Measurements from ENCODE around the gene SIX1.
A peak's percentile ranks its signal among the peaks of the same experiment; 100 is the strongest.

The SIX1 gene

DNA sequence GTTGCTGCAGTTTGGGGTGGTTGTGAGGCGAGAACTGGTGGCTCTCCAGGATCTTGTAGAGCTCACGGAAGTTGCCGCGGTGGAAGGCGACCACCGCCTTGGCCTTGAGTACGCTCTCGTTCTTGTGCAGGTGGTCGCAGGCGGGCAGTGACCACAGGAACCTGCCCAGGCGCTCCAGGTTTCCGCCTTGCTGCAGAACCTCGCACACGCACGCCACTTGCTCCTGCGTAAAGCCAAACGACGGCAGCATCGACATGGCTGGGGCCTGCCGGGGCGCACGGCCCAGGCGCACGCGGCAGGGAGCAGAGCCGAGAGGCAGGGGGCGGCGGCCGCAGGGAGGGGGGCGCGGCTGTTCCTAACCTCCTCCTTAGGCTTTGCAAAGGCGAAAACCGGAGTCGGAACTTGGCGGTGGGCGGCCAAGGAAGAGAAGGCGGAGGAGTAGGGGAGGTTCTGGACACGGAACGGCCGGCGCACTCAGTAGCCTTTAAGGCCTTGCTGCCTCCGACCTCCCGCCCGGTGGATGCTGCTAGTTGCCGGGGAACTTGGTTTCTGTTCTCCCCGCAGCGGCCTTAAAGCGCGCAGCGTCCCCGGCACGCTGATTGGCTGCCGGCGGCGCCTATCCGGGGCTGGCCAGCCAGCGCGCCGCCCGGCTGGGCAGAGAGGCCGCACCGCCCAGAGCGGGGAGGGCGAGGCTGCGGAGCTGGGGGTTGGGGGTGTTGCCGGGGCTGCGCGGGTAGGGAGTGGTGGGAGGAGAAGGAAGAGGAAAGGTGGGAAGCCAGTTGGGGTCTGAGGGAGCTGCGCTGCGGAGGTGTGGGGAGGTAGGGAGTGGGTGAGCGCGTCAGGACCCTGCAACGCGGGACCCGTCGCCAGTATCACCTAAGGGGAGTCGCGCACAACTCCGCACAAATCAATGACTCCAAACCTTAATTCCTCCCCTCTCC, at the start of gene SIX1:
Gene SIX1, minus strand, starts transcription at position 544 of the 941 bp plus-strand sequence. Its CDS starts 288 bp downstream, at position 256.
- peak; percentile 92 for DNase-seq

GRCh38 chr14:60695327-60695726, 46.0 kb upstream of the SIX1 start:
- DNase-seq: no peak

GRCh38 chr14:60691383-60692113, 42.3 kb upstream of the SIX1 start:
- DNase-seq: no peak

DNA sequence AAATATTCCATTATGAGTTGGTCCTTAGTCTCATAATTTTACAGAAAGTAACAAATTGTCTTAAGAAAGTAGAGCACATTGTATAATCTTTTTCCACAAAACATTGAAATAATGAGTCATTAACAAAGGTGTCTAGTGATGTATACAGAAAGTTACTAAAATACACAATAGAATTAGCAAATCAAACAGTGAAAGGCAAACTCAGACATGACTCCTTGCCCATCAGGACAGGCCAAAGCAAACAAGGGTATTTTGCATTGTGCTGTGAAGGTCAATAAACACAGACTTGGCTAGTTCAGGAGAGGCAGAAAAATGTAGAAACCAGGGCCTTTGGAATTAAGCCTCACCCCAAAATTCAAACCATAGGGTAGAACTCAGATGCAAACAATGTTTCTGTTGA, 37.6 kb upstream of the SIX1 start:
- DNase-seq: no peak

- no peak for DNase-seq
These were observed 34.9 kb upstream of the SIX1 start for GRCh38 chr14:60684203-60684602.

- no peak for DNase-seq
These were observed 32.0 kb upstream of the SIX1 start for GRCh38 chr14:60681271-60681670.

GRCh38 chr14:60680511-60680910, 31.2 kb upstream of the SIX1 start:
- no peak for DNase-seq

GRCh38 chr14:60679566-60680258, 30.4 kb upstream of the SIX1 start:
- DNase-seq: no peak

- DNase-seq: no peak
These were observed 28.4 kb upstream of the SIX1 start for GRCh38 chr14:60677701-60678100.

DNA sequence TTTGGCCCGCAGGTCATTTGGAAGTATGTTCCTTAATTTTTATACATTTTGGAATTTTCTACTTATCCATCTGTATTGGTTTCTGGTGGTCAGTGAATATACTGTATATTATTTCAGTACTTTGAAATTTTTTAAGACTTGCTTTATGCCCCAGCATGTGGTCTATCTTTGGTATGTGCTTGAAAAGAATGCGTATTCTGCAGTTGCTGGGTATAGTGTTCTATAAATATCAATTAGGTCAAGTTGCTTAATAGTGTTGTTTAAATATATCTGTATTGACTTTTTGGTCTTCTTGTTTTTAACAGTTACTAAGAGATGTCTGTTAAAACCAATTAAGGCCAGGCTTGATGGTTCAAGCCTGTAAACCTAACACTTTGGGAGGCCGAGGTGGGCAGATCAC, 21.7 kb upstream of the SIX1 start:
- no peak for DNase-seq

GRCh38 chr14:60668431-60669112, 19.3 kb upstream of the SIX1 start:
- no peak for DNase-seq

DNA sequence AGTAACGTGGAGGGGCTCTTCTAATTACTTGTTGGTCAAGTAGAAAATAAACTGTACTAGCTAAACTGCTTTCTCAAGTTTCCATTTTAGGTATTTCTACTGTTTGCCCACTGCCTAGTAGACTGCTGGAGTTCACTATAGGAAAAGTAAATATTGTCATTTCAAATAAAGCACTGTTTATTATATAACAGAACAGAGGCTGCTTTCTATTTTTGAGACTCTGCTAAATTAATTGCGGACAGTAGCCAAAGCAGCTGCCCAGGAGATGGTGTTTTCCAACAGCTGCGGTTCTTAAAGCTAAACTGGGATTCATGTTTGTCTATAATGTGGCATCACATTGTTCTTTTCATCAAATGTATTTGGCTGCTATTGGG, 15.9 kb upstream of the SIX1 start:
- DNase-seq: no peak

DNA sequence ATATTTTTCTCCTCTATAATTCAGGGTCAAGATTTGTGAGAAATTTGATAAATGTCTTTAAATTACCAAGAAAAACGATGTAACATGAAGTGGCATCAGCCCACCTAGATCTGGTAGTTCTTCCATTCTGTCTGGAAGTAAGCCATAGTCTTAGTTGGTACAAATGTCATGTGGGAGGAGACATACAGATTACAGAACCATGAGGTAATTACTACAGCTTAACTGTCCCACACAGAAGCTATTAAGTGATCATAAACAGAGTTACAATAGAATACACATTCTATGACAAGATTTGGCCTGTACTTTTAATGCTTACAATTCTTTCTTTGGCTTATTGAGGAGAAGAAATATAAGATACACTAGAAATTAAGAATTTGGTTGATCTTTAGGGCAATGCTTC, 13.7 kb upstream of the SIX1 start:
- DNase-seq: no peak

- DNase-seq: no peak
These were observed 12.4 kb upstream of the SIX1 start for GRCh38 chr14:60661721-60662120.

GRCh38 chr14:60658909-60659585, 9.8 kb upstream of the SIX1 start:
- DNase-seq: peak; percentile 27

DNA sequence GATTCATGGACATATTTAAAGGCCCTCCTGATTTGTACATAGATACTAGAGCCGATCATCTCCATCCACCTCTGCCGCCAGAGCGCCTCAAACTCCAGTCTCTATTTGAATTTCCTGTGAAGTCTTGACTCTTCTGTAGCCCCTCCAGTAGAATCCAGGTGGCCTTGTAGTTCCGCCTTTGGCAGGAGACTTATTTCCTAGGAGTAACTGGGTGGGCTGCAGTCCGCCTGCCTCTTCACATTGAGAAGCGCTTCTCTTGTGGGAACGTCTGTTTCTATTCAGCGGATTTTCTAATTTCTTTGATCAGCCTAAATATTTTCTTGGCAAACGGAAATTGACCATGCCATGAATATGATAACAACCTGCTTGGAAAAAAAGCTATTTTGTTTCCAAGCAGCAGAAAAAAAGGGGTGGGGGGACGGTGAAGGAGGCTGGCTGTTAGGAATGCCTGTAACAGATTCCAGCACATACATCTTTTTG, 9.0 kb upstream of the SIX1 start:
- no peak for DNase-seq

DNA sequence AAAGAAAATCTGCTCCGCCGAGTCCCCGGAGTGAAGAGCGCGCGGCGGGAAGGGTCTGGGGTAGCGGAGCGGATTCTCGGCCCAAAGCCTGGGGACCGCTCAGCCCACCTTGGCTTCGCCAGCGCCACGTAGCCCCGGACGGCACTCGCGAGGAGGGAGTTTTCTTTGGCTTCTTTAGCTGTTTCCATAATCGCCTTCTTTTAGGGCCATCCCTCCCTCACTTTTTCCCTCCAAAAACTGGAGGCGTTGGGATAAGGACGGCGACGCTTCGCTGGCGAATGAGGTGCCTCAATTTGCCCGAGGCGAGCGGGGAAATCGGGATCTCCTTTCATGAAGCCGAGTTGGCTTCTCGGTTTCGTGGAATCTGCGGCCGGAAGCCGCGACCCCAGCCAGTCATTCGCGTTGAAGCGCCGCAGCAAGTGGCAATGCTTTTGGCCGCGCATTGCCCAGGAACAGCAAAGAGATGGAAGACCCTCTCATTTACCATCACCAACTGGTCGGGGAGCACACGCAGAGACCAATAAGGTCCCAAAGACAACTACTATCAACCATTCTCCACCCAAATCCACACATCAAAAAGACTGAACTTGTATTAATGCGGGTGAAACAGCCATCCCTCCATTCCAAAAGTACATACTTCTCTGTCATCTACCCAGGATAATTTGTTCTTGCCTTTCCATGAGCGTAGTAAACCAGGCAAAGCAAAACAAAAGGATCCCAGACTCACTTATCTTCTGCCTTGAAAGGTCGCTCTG, 8.4 kb upstream of the SIX1 start:
- DNase-seq: no peak

GRCh38 chr14:60656686-60657455, 7.6 kb upstream of the SIX1 start:
- DNase-seq: peak; percentile 89

- DNase-seq: no peak
These were observed 6.8 kb upstream of the SIX1 start for GRCh38 chr14:60655898-60656685.

Data from NCI-H510A (cell line).